ENCODE results near the gene TLE5.
"Not testable (repeated sequence)": the region's sequence is repeated elsewhere in the genome, so short reads cannot be mapped to it uniquely, and the experiment has no call there.

The TLE5 gene

GRCh38 chr19:3041761-3042620 is 20.3 kb downstream of the TLE5 start:
- no peak for DNase-seq

- no peak for DNase-seq
Measured at GRCh38 chr19:3041327-3041726, 21.0 kb downstream of the TLE5 start.

- DNase-seq, result no peak
Measured at GRCh38 chr19:3039641-3040077, 22.6 kb downstream of the TLE5 start.

- DNase-seq, result no peak
Measured at GRCh38 chr19:3039125-3039524, 23.2 kb downstream of the TLE5 start.

GRCh38 chr19:3038214-3038613 is 24.1 kb downstream of the TLE5 start:
- no peak for DNase-seq

GRCh38 chr19:3036977-3037544 is 25.2 kb downstream of the TLE5 start:
- DNase-seq, result not testable (repeated sequence)

- peak; percentile 81 for DNase-seq
Measured at GRCh38 chr19:3036119-3036976, 25.9 kb downstream of the TLE5 start.

- peak; percentile 85 for DNase-seq
Measured at GRCh38 chr19:3035542-3036118, 26.7 kb downstream of the TLE5 start.

- DNase-seq, result peak; percentile 55
Measured at GRCh38 chr19:3034656-3035541, 27.4 kb downstream of the TLE5 start.

GRCh38 chr19:3034406-3034655 is 28.0 kb downstream of the TLE5 start:
- DNase-seq, result no peak

GRCh38 chr19:3033595-3034405 is 28.5 kb downstream of the TLE5 start:
- no peak for DNase-seq

GRCh38 chr19:3031607-3031867 is 30.8 kb downstream of the TLE5 start:
- no peak for DNase-seq

- no peak for DNase-seq
Measured at GRCh38 chr19:3029065-3029923, 33.0 kb downstream of the TLE5 start, which contains the start of gene TLE2. Gene TLE2, minus strand, starts transcription at chr19:3029280. Its CDS starts 376 bp downstream, at chr19:3028904.

GRCh38 chr19:3028305-3029064 is 33.8 kb downstream of the TLE5 start:
- no peak for DNase-seq

- no peak for DNase-seq
Measured at GRCh38 chr19:3027981-3028304, 34.4 kb downstream of the TLE5 start.

GRCh38 chr19:3027292-3027691 is 35.0 kb downstream of the TLE5 start:
- DNase-seq, result no peak

GRCh38 chr19:3026768-3027167 is 35.5 kb downstream of the TLE5 start:
- no peak for DNase-seq

- no peak for DNase-seq
Measured at GRCh38 chr19:3025549-3025886, 36.8 kb downstream of the TLE5 start.

- no peak for DNase-seq
Measured at GRCh38 chr19:3024870-3025548, 37.3 kb downstream of the TLE5 start.

GRCh38 chr19:3024509-3024869 is 37.8 kb downstream of the TLE5 start:
- DNase-seq, result no peak
